PC-9 (cell line): ENCODE measurements around the gene CCNY. TPM values are rescaled to one million over a fixed set of nuclear protein-coding genes. Genes with fewer than 3 reads are reported as not detected.

Experiments used
- BruUV-seq: library from RNA; stranded (reverse); fragments of 400-500 nt; replicated peaks from 2 replicates; lab custom pipeline; 2021; lab: Mats Ljungman, UMichigan
- CTCF ChIA-PET: fragments of 300-600 bp; sonication (Branson Sonifier 250); formaldehyde crosslinking; loops from one replicate; lab custom pipeline; 2022; ENCODE audit warnings: antibody characterized with exemption; lab: Charles Lee
- POLR2A ChIA-PET: fragments of 300-600 bp; sonication (Branson Sonifier 250); formaldehyde crosslinking; loops from one replicate; lab custom pipeline; 2022; ENCODE audit warnings: antibody characterized with exemption; ENCODE audit not compliant: unreplicated experiment; lab: Charles Lee
- DNase-seq, 2 experiments: peaks; one replicate each; pipeline versions ENCODE4 v3.0.0 to v3.0.0-alpha.2; 2015 to 2022; ENCODE audit warnings: mixed read lengths in 1 of 2
- H2AFZ ChIP-seq: fragments of 200-600 bp; sonication (generic); 2 replicates; pipeline ENCODE4 v1.8.1; 2017; ENCODE audit warnings: antibody characterized with exemption
- H3F3A ChIP-seq: fragments of 200-600 bp; sonication (generic); 2 replicates; pipeline ENCODE4 v1.8.1; 2017; ENCODE audit warnings: antibody characterized with exemption, mild to moderate bottlenecking, low read depth; ENCODE audit not compliant: insufficient read depth
- H3K27ac ChIP-seq: fragments of 200-600 bp; sonication (generic); 2 replicates; pipeline ENCODE4 v1.6.1; 2016; ENCODE audit warnings: mixed run types
- H3K27me3 ChIP-seq: fragments of 200-600 bp; sonication (generic); 2 replicates; pipeline ENCODE4 v1.6.1; 2016; ENCODE audit warnings: low read depth, mixed run types; ENCODE audit not compliant: insufficient read depth
- H3K36me3 ChIP-seq: fragments of 200-600 bp; sonication (generic); 2 replicates; pipeline ENCODE4 v1.6.1; 2016; ENCODE audit warnings: low read depth, mixed run types
- H3K4me1 ChIP-seq: fragments of 200-600 bp; sonication (generic); replicated peaks from 2 replicates; pipeline ENCODE4 v1.6.1; 2016; ENCODE audit warnings: mixed run types; ENCODE audit not compliant: insufficient read depth
- H3K4me2 ChIP-seq: fragments of 200-600 bp; sonication (generic); 2 replicates; pipeline ENCODE4 v1.6.1; 2017; ENCODE audit warnings: mixed run types
- H3K4me3 ChIP-seq: fragments of 200-600 bp; sonication (generic); 2 replicates; pipeline ENCODE4 v1.6.1; 2016; ENCODE audit warnings: mixed run types
- H3K79me2 ChIP-seq: fragments of 200-600 bp; sonication (generic); 2 replicates; pipeline ENCODE4 v1.6.1; 2017; ENCODE audit warnings: low read depth, mixed run types
- H3K9me2 ChIP-seq: fragments of 200-600 bp; sonication (generic); 2 replicates; pipeline ENCODE4 v1.8.1; 2017; ENCODE audit warnings: mild to moderate bottlenecking; ENCODE audit not compliant: insufficient read depth
- H3K9me3 ChIP-seq: fragments of 200-600 bp; sonication (generic); 2 replicates; pipeline ENCODE4 v1.8.1; 2016; ENCODE audit warnings: low read depth; ENCODE audit not compliant: insufficient read depth
- H4K20me1 ChIP-seq: fragments of 200-600 bp; sonication (generic); 2 replicates; pipeline ENCODE4 v1.8.1; 2017; ENCODE audit not compliant: insufficient read depth
- CTCF ChIP-seq: fragments of 200-600 bp; sonication (generic); conservative IDR thresholded peaks from 2 replicates; pipeline ENCODE4 v1.6.1; 2017; ENCODE audit warnings: mixed run types, antibody characterized with exemption, mild to moderate bottlenecking, moderate library complexity
- EZH2 ChIP-seq: fragments of 200-600 bp; sonication (generic); IDR thresholded peaks from 2 replicates; pipeline ENCODE4 v1.8.0; 2017; ENCODE audit warnings: antibody characterized with exemption, low read depth
- intact Hi-C: fragments of 100-400 bp; cut with micrococcal nuclease; formaldehyde crosslinking; loops from one replicate; pipeline ENCODE4 v1.10.0; 2022; ENCODE audit not compliant: unreplicated experiment
- total RNA-seq: library from RNA; stranded (reverse); gene quantifications from 2 replicates; pipeline ENCODE4 v1.2.3, GENCODE V29; 2021

Gene CCNY
- total RNA-seq, 1 experiment from 2014 or later, result 69.5 TPM

DNA sequence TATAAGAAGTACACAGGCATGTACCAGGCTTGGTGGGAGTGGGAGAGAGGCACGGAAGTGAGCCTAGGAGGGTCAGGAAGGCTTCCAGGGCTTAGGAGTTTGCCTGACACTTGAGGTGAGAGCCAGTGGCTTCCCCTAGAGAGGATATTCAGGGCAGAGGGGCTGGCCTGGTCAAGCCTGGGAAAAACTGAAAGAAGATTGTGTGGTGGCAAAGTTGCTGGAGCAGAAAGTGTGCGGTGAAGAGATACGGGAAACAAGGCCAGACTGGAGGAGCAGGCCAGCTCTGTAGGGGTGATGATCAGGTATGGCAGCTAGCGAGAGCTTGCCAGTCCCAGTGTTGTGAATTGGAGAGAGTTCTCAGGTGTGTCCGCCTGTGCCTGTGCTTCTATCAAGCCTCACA is 129.9 kb downstream of the CCNY start:
- no TSS peak for BruUV-seq

GRCh38 chr10:35466661-35467060 is 130.4 kb downstream of the CCNY start:
- peaks cover 9% of the 10 kb centered on the region; the same call in 1 of the 2 replicates for H4K20me1 ChIP-seq

More for the DNA sequence above, 129.9 kb downstream of the CCNY start:
- H3F3A ChIP-seq, result no peaks in the 10 kb centered on the region
- H3K9me3 ChIP-seq, result no peaks in the 10 kb centered on the region
- peaks cover 23% of the 10 kb centered on the region for H3K79me2 ChIP-seq
- H2AFZ ChIP-seq, result no peak overlapping the region
- CTCF ChIA-PET, result interaction anchor here (0.6 kb wide), 2 partner anchors 60 to 271 kb away, joined by 3 to 4 read pairs; no protein-coding TSS in a partner anchor
- DNase-seq, result no peak
- no peaks in the 10 kb centered on the region for H3K27me3 ChIP-seq
- POLR2A ChIA-PET, result no interaction called here
- H3K36me3 ChIP-seq, result no peaks in the 10 kb centered on the region
- H3K4me2 ChIP-seq, result no peak overlapping the region
- H4K20me1 ChIP-seq, result peaks cover 5% of the 10 kb centered on the region; the same call in 1 of the 2 replicates
- peaks cover 3% of the 10 kb centered on the region for H3K4me1 ChIP-seq
- intact Hi-C loops, result no loop called here
- no peaks in the 10 kb centered on the region for H3K9me2 ChIP-seq
- TF ChIP-seq EZH2 (no peak), CTCF (no peak)
- no peak overlapping the region for H3K27ac ChIP-seq
- no peak overlapping the region for H3K4me3 ChIP-seq

DNA sequence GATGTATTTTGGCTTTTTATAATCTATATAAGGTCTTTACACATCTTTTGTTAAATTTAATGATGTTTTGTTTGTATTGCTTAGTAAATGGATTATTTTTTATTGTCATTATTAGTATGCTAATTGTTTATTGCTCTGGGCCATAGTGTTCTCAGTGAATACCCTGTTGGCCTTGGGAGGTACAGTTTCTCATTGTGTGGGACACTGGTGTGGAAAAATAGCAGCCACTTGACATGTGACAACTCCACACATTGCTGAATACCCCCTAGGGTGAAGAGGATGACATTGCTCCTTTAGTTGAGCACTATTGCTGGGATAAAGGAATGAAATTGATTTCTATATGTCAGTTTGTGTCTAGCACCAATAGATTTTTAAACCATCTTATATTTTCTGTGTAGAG is 130.9 kb downstream of the CCNY start:
- no TSS peak for BruUV-seq
- no peak overlapping the region for H3K4me2 ChIP-seq
- H3K4me1 ChIP-seq, result no peaks in the 10 kb centered on the region
- peaks cover 23% of the 10 kb centered on the region for H3K79me2 ChIP-seq
- H3F3A ChIP-seq, result no peaks in the 10 kb centered on the region
- no peaks in the 10 kb centered on the region for H3K9me2 ChIP-seq
- H3K27ac ChIP-seq, result no peak overlapping the region
- ChIA-PET CTCF (no interaction called here), POLR2A (no interaction called here)
- no peak overlapping the region for H2AFZ ChIP-seq
- TF ChIP-seq CTCF (no peak), EZH2 (no peak)
- peaks cover 9% of the 10 kb centered on the region; the same call in 1 of the 2 replicates for H4K20me1 ChIP-seq
- intact Hi-C loops, result no loop called here
- H3K9me3 ChIP-seq, result no peaks in the 10 kb centered on the region
- no peaks in the 10 kb centered on the region for H3K27me3 ChIP-seq
- DNase-seq, result no peak
- H3K4me3 ChIP-seq, result no peak overlapping the region
- no peaks in the 10 kb centered on the region for H3K36me3 ChIP-seq

More at GRCh38 chr10:35466661-35467060, 130.4 kb downstream of the CCNY start:
- CTCF ChIA-PET, result no interaction called here
- TF ChIP-seq CTCF (no peak), EZH2 (no peak)
- Histone ChIP-seq H3K36me3 (no peaks in the 10 kb centered on the region), H3K4me3 (no peak overlapping the region), H3K27me3 (no peaks in the 10 kb centered on the region), H3K9me3 (no peaks in the 10 kb centered on the region), H3K79me2 (peaks cover 23% of the 10 kb centered on the region), H3K4me2 (no peak overlapping the region), H2AFZ (no peak overlapping the region), H3F3A (no peaks in the 10 kb centered on the region), H3K9me2 (no peaks in the 10 kb centered on the region), H3K4me1 (no peaks in the 10 kb centered on the region), H3K27ac (no peak overlapping the region)
- POLR2A ChIA-PET, result no interaction called here
- no TSS peak for BruUV-seq
- DNase-seq, result no peak
- intact Hi-C loops, result no loop called here
